MV-4-11 (cell line): ENCODE measurements around the gene SPX.
A peak's percentile ranks its signal among the peaks of the same experiment; 100 is the strongest.

ENCODE experiments used
- DNase-seq: peaks from one replicate; lab custom pipeline; 2025; lab: John Stamatoyannopoulos, UW

Gene SPX

GRCh38 chr12:21526053-21526452 is at the start of gene SPX:
SPX (plus strand) TSS chr12:21526296; CDS start chr12:21526473, 177 bp downstream.
- DNase-seq, result no peak

GRCh38 chr12:21476949-21477348 is 49.1 kb upstream of the SPX start:
- DNase-seq, result no peak

GRCh38 chr12:21478756-21479455 is 47.2 kb upstream of the SPX start:
- peak; percentile 87 for DNase-seq

GRCh38 chr12:21483531-21483930 is 42.6 kb upstream of the SPX start:
- DNase-seq, result no peak

- no peak for DNase-seq
Measured at GRCh38 chr12:21485998-21486397, 40.1 kb upstream of the SPX start.

GRCh38 chr12:21499765-21500164 is 26.3 kb upstream of the SPX start:
- no peak for DNase-seq

GRCh38 chr12:21500786-21501257 is 25.3 kb upstream of the SPX start:
- DNase-seq, result no peak

- DNase-seq, result peak; percentile 98
Measured at GRCh38 chr12:21501258-21502163, 24.6 kb upstream of the SPX start, which contains the start of the genes GOLT1B and RECQL. GOLT1B (plus strand) TSS chr12:21501789; CDS start chr12:21501924, 135 bp downstream. RECQL (minus strand) TSS chr12:21501635; CDS start chr12:21499570, 2,065 bp downstream.

GRCh38 chr12:21502164-21502496 is 24.0 kb upstream of the SPX start:
- DNase-seq, result peak; percentile 2

GRCh38 chr12:21502872-21503271 is 23.2 kb upstream of the SPX start:
- DNase-seq, result no peak

- no peak for DNase-seq
Measured at GRCh38 chr12:21505888-21506287, 20.2 kb upstream of the SPX start.

GRCh38 chr12:21507849-21508248 is 18.2 kb upstream of the SPX start:
- DNase-seq, result no peak

- peak; percentile 10 for DNase-seq
Measured at GRCh38 chr12:21509768-21510167, 16.3 kb upstream of the SPX start.

GRCh38 chr12:21516281-21516680 is 9.8 kb upstream of the SPX start:
- no peak for DNase-seq

- no peak for DNase-seq
Measured at GRCh38 chr12:21518451-21518850, 7.6 kb upstream of the SPX start.

GRCh38 chr12:21521541-21521940 is 4.6 kb upstream of the SPX start:
- no peak for DNase-seq

- no peak for DNase-seq
Measured at GRCh38 chr12:21523148-21523547, 2.9 kb upstream of the SPX start.

- DNase-seq, result no peak
Measured at GRCh38 chr12:21526721-21527345, 737 bp downstream of the SPX start.

GRCh38 chr12:21527451-21528180 is 1.5 kb downstream of the SPX start:
- DNase-seq, result no peak

- DNase-seq, result no peak
Measured at GRCh38 chr12:21528953-21529352, 2.9 kb downstream of the SPX start.

GRCh38 chr12:21529456-21529855 is 3.4 kb downstream of the SPX start:
- no peak for DNase-seq
